A673 (cell line): ENCODE data around the gene TTC12.

Experiments
- EZH2 ChIP-seq: fragments of 200-600 bp; sonication (generic); IDR thresholded peaks from 2 replicates; pipeline ENCODE4 v1.6.1; 2017; ENCODE audit warnings: borderline replicate concordance, low read depth, mild to moderate bottlenecking, mixed read lengths, antibody characterized with exemption, low read length; ENCODE audit not compliant: poor library complexity, severe bottlenecking
- TF ChIP-seq, protein P1 (sequence below): fragments of 300-800, 200-600 bp; sonication (generic); conservative IDR thresholded peaks from 2 replicates; pipeline ENCODE4 v1.5.1; 2017; ENCODE audit warnings: low read depth, mild to moderate bottlenecking, antibody characterized with exemption, low read length, moderate library complexity, mixed read lengths

DNA sequence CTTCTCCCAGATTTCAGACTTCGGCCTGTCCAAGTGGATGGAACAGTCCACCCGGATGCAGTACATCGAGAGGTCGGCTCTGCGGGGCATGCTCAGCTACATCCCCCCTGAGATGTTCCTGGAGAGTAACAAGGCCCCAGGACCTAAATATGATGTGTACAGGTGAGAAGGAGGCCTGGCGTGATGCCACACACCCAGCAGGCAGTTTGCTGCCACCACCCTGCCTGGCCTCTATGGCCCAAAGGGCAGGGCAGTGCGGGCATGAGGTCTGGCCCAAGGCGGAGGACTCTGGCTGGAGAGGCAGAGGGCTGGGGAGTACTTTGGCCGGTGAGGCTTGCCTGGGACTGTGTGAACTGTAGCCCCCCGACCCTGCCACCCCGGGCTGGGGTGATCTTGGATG, 80.5 kb downstream of the TTC12 start:
- TF ChIP-seq, protein P1, sequence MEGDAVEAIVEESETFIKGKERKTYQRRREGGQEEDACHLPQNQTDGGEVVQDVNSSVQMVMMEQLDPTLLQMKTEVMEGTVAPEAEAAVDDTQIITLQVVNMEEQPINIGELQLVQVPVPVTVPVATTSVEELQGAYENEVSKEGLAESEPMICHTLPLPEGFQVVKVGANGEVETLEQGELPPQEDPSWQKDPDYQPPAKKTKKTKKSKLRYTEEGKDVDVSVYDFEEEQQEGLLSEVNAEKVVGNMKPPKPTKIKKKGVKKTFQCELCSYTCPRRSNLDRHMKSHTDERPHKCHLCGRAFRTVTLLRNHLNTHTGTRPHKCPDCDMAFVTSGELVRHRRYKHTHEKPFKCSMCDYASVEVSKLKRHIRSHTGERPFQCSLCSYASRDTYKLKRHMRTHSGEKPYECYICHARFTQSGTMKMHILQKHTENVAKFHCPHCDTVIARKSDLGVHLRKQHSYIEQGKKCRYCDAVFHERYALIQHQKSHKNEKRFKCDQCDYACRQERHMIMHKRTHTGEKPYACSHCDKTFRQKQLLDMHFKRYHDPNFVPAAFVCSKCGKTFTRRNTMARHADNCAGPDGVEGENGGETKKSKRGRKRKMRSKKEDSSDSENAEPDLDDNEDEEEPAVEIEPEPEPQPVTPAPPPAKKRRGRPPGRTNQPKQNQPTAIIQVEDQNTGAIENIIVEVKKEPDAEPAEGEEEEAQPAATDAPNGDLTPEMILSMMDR, result no peak
- no peak for TF ChIP-seq EZH2
